WTC11 (cell line): ENCODE data around the gene FOXP1. TPM values are rescaled to one million over a fixed set of nuclear protein-coding genes. Genes with fewer than 3 reads are reported as not detected.

Experiments
- ATAC-seq: fragments of 200-7000 bp; cut with Tn5 transposase; 2 replicates; pipeline ENCODE4 v1.10.0; 2021; ENCODE audit warnings: mild to moderate bottlenecking, moderate library complexity
- CTCF ChIA-PET: fragments of 300-600 bp; sonication (Branson Sonifier 250); formaldehyde crosslinking; loops from one replicate; lab custom pipeline; 2021; ENCODE audit warnings: antibody characterized with exemption; lab: Charles Lee
- POLR2A ChIA-PET: fragments of 350-600 bp; sonication (Branson Sonifier 250); formaldehyde crosslinking; loops from one replicate; lab custom pipeline; 2021; ENCODE audit warnings: antibody characterized with exemption; lab: Charles Lee
- DNase-seq: peaks from one replicate; pipeline ENCODE4 v3.0.0; 2021; ENCODE audit warnings: low spot score
- H3K27ac Mint-ChIP-seq: 2 replicates; pipeline ENCODE4 v1.8.0; 2021; ENCODE audit warnings: mixed read lengths
- H3K27me3 Mint-ChIP-seq: 2 replicates; pipeline ENCODE4 v1.8.0; 2021; ENCODE audit warnings: low read depth, mild to moderate bottlenecking, moderate library complexity, mixed read lengths
- H3K36me3 Mint-ChIP-seq: 2 replicates; pipeline ENCODE4 v1.8.0; 2021; ENCODE audit warnings: mixed read lengths
- H3K4me1 Mint-ChIP-seq: 2 replicates; pipeline ENCODE4 v1.8.0; 2022; ENCODE audit warnings: mixed read lengths
- H3K4me3 Mint-ChIP-seq: 2 replicates; pipeline ENCODE4 v1.8.0; 2021; ENCODE audit warnings: mild to moderate bottlenecking, moderate library complexity, mixed read lengths
- H3K9me3 Mint-ChIP-seq: 2 replicates; pipeline ENCODE4 v1.8.0; 2021; ENCODE audit warnings: mixed read lengths
- ATF1 ChIP-seq: sonication (generic); formaldehyde crosslinking; IDR thresholded peaks from 2 replicates; pipeline ENCODE4 v1.8.1; 2023; ENCODE audit warnings: mild to moderate bottlenecking, moderate library complexity, missing genetic modification reagents
- CBFB ChIP-seq: sonication (generic); formaldehyde crosslinking; IDR thresholded peaks from 2 replicates; pipeline ENCODE4 v1.8.1; 2022; ENCODE audit warnings: mild to moderate bottlenecking, low read depth, missing genetic modification reagents
- CREM ChIP-seq: sonication (generic); formaldehyde crosslinking; IDR thresholded peaks from 2 replicates; pipeline ENCODE4 v1.8.1; 2022; ENCODE audit warnings: mild to moderate bottlenecking, missing genetic modification reagents, moderate library complexity
- E2F4 ChIP-seq: sonication (generic); formaldehyde crosslinking; IDR thresholded peaks from 2 replicates; pipeline ENCODE4 v1.8.1; 2022; ENCODE audit warnings: low read depth, mild to moderate bottlenecking, moderate library complexity, missing genetic modification reagents, borderline replicate concordance
- ELF4 ChIP-seq: sonication (generic); formaldehyde crosslinking; IDR thresholded peaks from 2 replicates; pipeline ENCODE4 v1.8.1; 2022; ENCODE audit warnings: low read depth, mild to moderate bottlenecking, moderate library complexity, missing genetic modification reagents
- FOXP1 ChIP-seq: sonication (generic); formaldehyde crosslinking; IDR thresholded peaks from 2 replicates; pipeline ENCODE4 v1.8.0; 2022; ENCODE audit warnings: missing genetic modification reagents, mild to moderate bottlenecking, moderate library complexity, borderline replicate concordance
- GABPB1 ChIP-seq: sonication (generic); formaldehyde crosslinking; IDR thresholded peaks from 2 replicates; pipeline ENCODE4 v1.8.1; 2023; ENCODE audit warnings: mild to moderate bottlenecking, missing genetic modification reagents
- IRF2 ChIP-seq: sonication (generic); formaldehyde crosslinking; IDR thresholded peaks from 2 replicates; pipeline ENCODE4 v1.8.0; 2022; ENCODE audit warnings: low read depth, missing genetic modification reagents, borderline replicate concordance
- JUN ChIP-seq: sonication (generic); formaldehyde crosslinking; IDR thresholded peaks from 2 replicates; pipeline ENCODE4 v1.8.0; 2023; ENCODE audit warnings: mild to moderate bottlenecking, missing genetic modification reagents
- MAX ChIP-seq: sonication (generic); formaldehyde crosslinking; IDR thresholded peaks from 2 replicates; pipeline ENCODE4 v1.8.0; 2022; ENCODE audit warnings: mild to moderate bottlenecking, missing genetic modification reagents
- MLX ChIP-seq: sonication (generic); formaldehyde crosslinking; IDR thresholded peaks from 2 replicates; pipeline ENCODE4 v1.8.1; 2023; ENCODE audit warnings: mild to moderate bottlenecking, missing genetic modification reagents, moderate library complexity
- MYBL2 ChIP-seq: sonication (generic); formaldehyde crosslinking; IDR thresholded peaks from 2 replicates; pipeline ENCODE4 v1.8.1; 2023; ENCODE audit warnings: mild to moderate bottlenecking, moderate library complexity, missing genetic modification reagents
- NFATC4 ChIP-seq: fragments of 250-450 bp; sonication (Bioruptor Pico); IDR thresholded peaks from 2 replicates; pipeline ENCODE4 v1.9.0; 2021; ENCODE audit warnings: mild to moderate bottlenecking
- NR1H2 ChIP-seq: sonication (generic); formaldehyde crosslinking; IDR thresholded peaks from 2 replicates; pipeline ENCODE4 v1.9.0; 2021; ENCODE audit warnings: mild to moderate bottlenecking, moderate library complexity, missing genetic modification reagents
- NR3C1 ChIP-seq: sonication (generic); formaldehyde crosslinking; conservative IDR thresholded peaks from 2 replicates; pipeline ENCODE4 v1.8.1; 2023; ENCODE audit warnings: low read depth, mild to moderate bottlenecking, missing genetic modification reagents
- SOX15 ChIP-seq: fragments of 250-450 bp; sonication (Bioruptor Pico); IDR thresholded peaks from 2 replicates; pipeline ENCODE4 v1.9.0; 2021; ENCODE audit warnings: mild to moderate bottlenecking
- SP1 ChIP-seq: sonication (generic); formaldehyde crosslinking; conservative IDR thresholded peaks from 2 replicates; pipeline ENCODE4 v1.8.1; 2022; ENCODE audit warnings: missing genetic modification reagents
- TP53 ChIP-seq: sonication (generic); formaldehyde crosslinking; IDR thresholded peaks from 2 replicates; pipeline ENCODE4 v1.8.1; 2023; ENCODE audit warnings: mild to moderate bottlenecking, missing genetic modification reagents
- ZBTB21 ChIP-seq: sonication (generic); formaldehyde crosslinking; IDR thresholded peaks from 2 replicates; pipeline ENCODE4 v1.8.1; 2023; ENCODE audit warnings: mild to moderate bottlenecking, missing genetic modification reagents, borderline replicate concordance
- ZMAT4 ChIP-seq: fragments of 250-450 bp; sonication (Bioruptor Pico); IDR thresholded peaks from 2 replicates; pipeline ENCODE4 v1.9.0; 2021; ENCODE audit warnings: mild to moderate bottlenecking
- ZNF263 ChIP-seq: sonication (generic); formaldehyde crosslinking; IDR thresholded peaks from 2 replicates; pipeline ENCODE4 v1.8.1; 2022; ENCODE audit warnings: low read depth, mild to moderate bottlenecking, moderate library complexity, missing genetic modification reagents
- ZNF423 ChIP-seq: fragments of 250-450 bp; sonication (Bioruptor Pico); IDR thresholded peaks from 2 replicates; pipeline ENCODE4 v2.1.2; 2022; ENCODE audit warnings: mild to moderate bottlenecking, moderate library complexity
- ZNF512 ChIP-seq: sonication (generic); formaldehyde crosslinking; IDR thresholded peaks from 2 replicates; pipeline ENCODE4 v1.8.1; 2022; ENCODE audit warnings: missing genetic modification reagents, borderline replicate concordance
- ZNF671 ChIP-seq: fragments of 250-450 bp; sonication (Bioruptor Pico); IDR thresholded peaks from 2 replicates; pipeline ENCODE4 v1.8.0; 2021; ENCODE audit warnings: mild to moderate bottlenecking
- ZSCAN18 ChIP-seq: fragments of 250-450 bp; sonication (Bioruptor Pico); IDR thresholded peaks from 2 replicates; pipeline ENCODE4 v2.1.2; 2022; ENCODE audit warnings: mild to moderate bottlenecking, moderate library complexity
- total RNA-seq: library from RNA; stranded (reverse); gene quantifications from 3 replicates; pipeline ENCODE4 v1.2.3, GENCODE V29; 2021

FOXP1 gene
- total RNA-seq, 1 experiment from 2014 or later = 25.8 TPM

GRCh38 chr3:71149959-71150954 is 433.3 kb downstream of the FOXP1 start:
- 0 out of 2 replicates have a peak overlapping the region, but pooled peaks have one; percentile 45 for H3K27ac Mint-ChIP-seq
- H3K4me1 Mint-ChIP-seq = peaks cover 69% of the 10 kb centered on the region
- ATAC-seq (no peak), DNase-seq (no peak)
- no peaks in the 10 kb centered on the region for H3K9me3 Mint-ChIP-seq
- no peak for TF ChIP-seq MAX (CRISPR knock-in tag)
- TF ChIP-seq ZMAT4 (CRISPR knock-in tag) = no peak
- no peak for TF ChIP-seq SOX15 (CRISPR knock-in tag)
- TF ChIP-seq CBFB (CRISPR knock-in tag) = no peak
- no peak for TF ChIP-seq NFATC4 (CRISPR knock-in tag)
- TF ChIP-seq IRF2 (CRISPR knock-in tag) = no peak
- TF ChIP-seq GABPB1 (CRISPR knock-in tag) = no peak
- H3K36me3 Mint-ChIP-seq = no peaks in the 10 kb centered on the region
- H3K27me3 Mint-ChIP-seq = no peaks in the 10 kb centered on the region
- H3K4me3 Mint-ChIP-seq = no peak overlapping the region
- POLR2A ChIA-PET = interaction anchor here (0.5 kb wide), 1 partner anchor 204 kb away, joined by 3 read pairs; no protein-coding TSS in a partner anchor
- CTCF ChIA-PET = interaction anchor here (0.7 kb wide), 1 partner anchor 13 kb away, joined by 3 read pairs; no protein-coding TSS in a partner anchor

- Mint-ChIP-seq H3K27ac (peak overlapping the region; percentile 14; the same call in 1 of the 2 replicates), H3K36me3 (no peaks in the 10 kb centered on the region), H3K9me3 (no peaks in the 10 kb centered on the region), H3K4me1 (peaks cover 59% of the 10 kb centered on the region), H3K27me3 (no peaks in the 10 kb centered on the region), H3K4me3 (no peak overlapping the region)
- ATAC-seq (no peak), DNase-seq (no peak)
- ChIA-PET POLR2A (no interaction called here), CTCF (no interaction called here)
- TF ChIP-seq ZSCAN18 (no peak), MYBL2 (no peak), TP53 (CRISPR knock-in tag) (no peak), NR1H2 (no peak), JUN (no peak), ZMAT4 (CRISPR knock-in tag) (no peak), ZNF671 (CRISPR knock-in tag) (no peak), CREM (no peak), SP1 (CRISPR knock-in tag) (no peak), ZNF263 (CRISPR knock-in tag) (no peak), ELF4 (CRISPR knock-in tag) (no peak), ZBTB21 (CRISPR knock-in tag) (no peak), ZNF512 (CRISPR knock-in tag) (no peak), ATF1 (CRISPR knock-in tag) (no peak), E2F4 (CRISPR knock-in tag) (no peak), MLX (CRISPR knock-in tag) (no peak), FOXP1 (CRISPR knock-in tag) (no peak), ZNF423 (CRISPR knock-in tag) (no peak), NR3C1 (CRISPR knock-in tag) (no peak)
Observed at GRCh38 chr3:71148455-71149060, 435.0 kb downstream of the FOXP1 start.
